ENCODE measurements around the gene SRR. TPM values are rescaled to one million over a fixed set of nuclear protein-coding genes. Genes with fewer than 3 reads are reported as not detected.

SRR gene
- polyA plus RNA-seq, 6 donors from 2014 or later = 3.0 to 23.5 (median 8.5) TPM

- Mint-ChIP-seq H3K27me3 (no peaks in the 10 kb centered on the region), H3K9me3 (no peaks in the 10 kb centered on the region), H3K4me3 (no peak overlapping the region), H3K27ac (peak overlapping the region in 3 of 6 donors; percentile 32 to 69 (median 55)), H3K36me3 (peaks cover 0 to 7% of the 10 kb centered on the region in 2 donors), H3K4me1 (peaks cover 0 to 4% (median 1%) of the 10 kb centered on the region in 3 donors)
- DNase-seq (no peak), ATAC-seq (ENCODE audit: low read depth in 2 of 2) (no peak)
Measured at GRCh38 chr17:2271985-2272702, 31.6 kb upstream of the SRR start.

GRCh38 chr17:2274414-2274813, 29.3 kb upstream of the SRR start:
- peaks cover 7 to 13% of the 10 kb centered on the region in 2 donors for H3K36me3 Mint-ChIP-seq
- peak overlapping the region in 1 of 6 donors; percentile 63 for H3K27ac Mint-ChIP-seq

GRCh38 chr17:2275722-2276121, 28.0 kb upstream of the SRR start:
- H3K4me1 Mint-ChIP-seq = peaks cover 0 to 4% (median 0%) of the 10 kb centered on the region in 3 donors
- DNase-seq (no peak), ATAC-seq (ENCODE audit: low read depth in 2 of 2) (no peak)
- peaks cover 14 to 20% of the 10 kb centered on the region in 2 donors for H3K36me3 Mint-ChIP-seq
- H3K27ac Mint-ChIP-seq = peak overlapping the region in 1 of 6 donors; percentile 64
- H3K27me3 Mint-ChIP-seq = no peaks in the 10 kb centered on the region
- no peak overlapping the region for H3K4me3 Mint-ChIP-seq
- H3K9me3 Mint-ChIP-seq = no peaks in the 10 kb centered on the region

More at GRCh38 chr17:2274414-2274813, 29.3 kb upstream of the SRR start:
- peaks cover 0 to 4% (median 0%) of the 10 kb centered on the region in 3 donors for H3K4me1 Mint-ChIP-seq
- DNase-seq (no peak), ATAC-seq (ENCODE audit: low read depth in 2 of 2) (no peak)
- no peaks in the 10 kb centered on the region for H3K9me3 Mint-ChIP-seq
- no peak overlapping the region for H3K4me3 Mint-ChIP-seq
- no peaks in the 10 kb centered on the region for H3K27me3 Mint-ChIP-seq

GRCh38 chr17:2277429-2278170, 26.1 kb upstream of the SRR start:
- Mint-ChIP-seq H3K27me3 (no peaks in the 10 kb centered on the region), H3K27ac (no peak overlapping the region), H3K36me3 (peaks cover 31 to 34% of the 10 kb centered on the region in 2 donors), H3K9me3 (no peaks in the 10 kb centered on the region), H3K4me1 (peaks cover 0 to 4% (median 0%) of the 10 kb centered on the region in 3 donors), H3K4me3 (no peak overlapping the region)
- ATAC-seq (ENCODE audit: low read depth in 2 of 2) = no peak
- no peak for DNase-seq

GRCh38 chr17:2279707-2280106, 24.0 kb upstream of the SRR start:
- DNase-seq = no peak
- no peaks in the 10 kb centered on the region for H3K9me3 Mint-ChIP-seq
- H3K4me1 Mint-ChIP-seq = no peaks in the 10 kb centered on the region
- H3K27me3 Mint-ChIP-seq = no peaks in the 10 kb centered on the region
- ATAC-seq (ENCODE audit: low read depth in 2 of 2) = no peak
- H3K4me3 Mint-ChIP-seq = no peak overlapping the region
- peak overlapping the region in 1 of 6 donors; percentile 66 for H3K27ac Mint-ChIP-seq
- peaks cover 28 to 32% of the 10 kb centered on the region in 2 donors for H3K36me3 Mint-ChIP-seq

GRCh38 chr17:2282297-2282873, 21.4 kb upstream of the SRR start:
- ATAC-seq (ENCODE audit: low read depth in 2 of 2) (peak in 1 of 2 donors; percentile 39), DNase-seq (peak; percentile 36)
- Mint-ChIP-seq H3K36me3 (peaks cover 30 to 33% of the 10 kb centered on the region in 2 donors), H3K4me3 (no peak overlapping the region), H3K9me3 (no peaks in the 10 kb centered on the region), H3K27ac (peak overlapping the region in 2 of 6 donors; percentile 51 to 78), H3K27me3 (no peaks in the 10 kb centered on the region), H3K4me1 (no peaks in the 10 kb centered on the region)

GRCh38 chr17:2283302-2283701, 20.4 kb upstream of the SRR start:
- peaks cover 0 to 3% (median 0%) of the 10 kb centered on the region in 3 donors for H3K4me1 Mint-ChIP-seq
- no peak for ATAC-seq (ENCODE audit: low read depth in 2 of 2)
- H3K27ac Mint-ChIP-seq = no peak overlapping the region

GRCh38 chr17:2289878-2290478, 13.8 kb upstream of the SRR start:
- Mint-ChIP-seq H3K27ac (peak overlapping the region in 2 of 6 donors; percentile 17 to 60), H3K36me3 (peaks cover 36 to 39% of the 10 kb centered on the region in 2 donors), H3K4me1 (peaks cover 8 to 17% (median 11%) of the 10 kb centered on the region in 3 donors), H3K9me3 (peaks cover 0 to 2% (median 0%) of the 10 kb centered on the region in 7 donors), H3K4me3 (no peak overlapping the region), H3K27me3 (no peaks in the 10 kb centered on the region)
- ATAC-seq (ENCODE audit: low read depth in 2 of 2) (peak in 1 of 2 donors; percentile 27), DNase-seq (no peak)

More at GRCh38 chr17:2283302-2283701, 20.4 kb upstream of the SRR start:
- Mint-ChIP-seq H3K27me3 (no peaks in the 10 kb centered on the region), H3K36me3 (peaks cover 34 to 40% of the 10 kb centered on the region in 2 donors), H3K4me3 (no peak overlapping the region), H3K9me3 (no peaks in the 10 kb centered on the region)
- no peak for DNase-seq

- DNase-seq (no peak), ATAC-seq (ENCODE audit: low read depth in 2 of 2) (no peak)
- Mint-ChIP-seq H3K36me3 (peaks cover 45 to 48% of the 10 kb centered on the region in 2 donors), H3K27me3 (no peaks in the 10 kb centered on the region), H3K9me3 (peaks cover 0 to 2% (median 0%) of the 10 kb centered on the region in 7 donors), H3K27ac (peak overlapping the region in 2 of 6 donors; percentile 6 to 29), H3K4me1 (peaks cover 13 to 29% (median 24%) of the 10 kb centered on the region in 3 donors), H3K4me3 (no peak overlapping the region)
Measured at GRCh38 chr17:2292100-2292499, 11.7 kb upstream of the SRR start.

- Mint-ChIP-seq H3K27me3 (no peaks in the 10 kb centered on the region), H3K36me3 (peaks cover 35 to 48% of the 10 kb centered on the region in 2 donors), H3K9me3 (peaks cover 0 to 2% (median 0%) of the 10 kb centered on the region in 7 donors), H3K4me3 (no peak overlapping the region), H3K27ac (no peak overlapping the region), H3K4me1 (peaks cover 6 to 29% (median 23%) of the 10 kb centered on the region in 3 donors)
- no peak for DNase-seq
- ATAC-seq (ENCODE audit: low read depth in 2 of 2) = no peak
Measured at GRCh38 chr17:2295575-2295974, 8.2 kb upstream of the SRR start.

GRCh38 chr17:2297023-2297422, 6.7 kb upstream of the SRR start:
- Mint-ChIP-seq H3K4me1 (peaks cover 13 to 37% (median 20%) of the 10 kb centered on the region in 3 donors), H3K27me3 (no peaks in the 10 kb centered on the region), H3K36me3 (peaks cover 24 to 33% of the 10 kb centered on the region in 2 donors), H3K9me3 (no peaks in the 10 kb centered on the region), H3K4me3 (peak overlapping the region in 1 of 8 donors; percentile 8), H3K27ac (no peak overlapping the region)
- no peak for DNase-seq
- ATAC-seq (ENCODE audit: low read depth in 2 of 2) = no peak

GRCh38 chr17:2299136-2299535, 4.6 kb upstream of the SRR start:
- no peak overlapping the region for H3K27ac Mint-ChIP-seq
- H3K9me3 Mint-ChIP-seq = no peaks in the 10 kb centered on the region
- no peak for ATAC-seq (ENCODE audit: low read depth in 2 of 2)
- no peak overlapping the region for H3K4me3 Mint-ChIP-seq
- peaks cover 21 to 33% (median 24%) of the 10 kb centered on the region in 3 donors for H3K4me1 Mint-ChIP-seq
- H3K27me3 Mint-ChIP-seq = no peaks in the 10 kb centered on the region
- DNase-seq = no peak
- peaks cover 16 to 29% of the 10 kb centered on the region in 2 donors for H3K36me3 Mint-ChIP-seq

- no peaks in the 10 kb centered on the region for H3K27me3 Mint-ChIP-seq
- no peak for DNase-seq
- peaks cover 11 to 29% of the 10 kb centered on the region in 2 donors for H3K36me3 Mint-ChIP-seq
- ATAC-seq (ENCODE audit: low read depth in 2 of 2) = no peak
- H3K4me3 Mint-ChIP-seq = peak overlapping the region in 1 of 8 donors; percentile 92
- H3K27ac Mint-ChIP-seq = no peak overlapping the region
- peaks cover 23 to 27% (median 25%) of the 10 kb centered on the region in 3 donors for H3K4me1 Mint-ChIP-seq
- H3K9me3 Mint-ChIP-seq = no peaks in the 10 kb centered on the region
Measured at GRCh38 chr17:2299756-2300155, 4.0 kb upstream of the SRR start.

Measured in naive B cell (primary cell).